ENCODE measurements around the gene OR9Q2.
"Not testable (repeated sequence)": the region's sequence is repeated elsewhere in the genome, so short reads cannot be mapped to it uniquely, and the experiment has no call there.

Gene OR9Q2, protein sequence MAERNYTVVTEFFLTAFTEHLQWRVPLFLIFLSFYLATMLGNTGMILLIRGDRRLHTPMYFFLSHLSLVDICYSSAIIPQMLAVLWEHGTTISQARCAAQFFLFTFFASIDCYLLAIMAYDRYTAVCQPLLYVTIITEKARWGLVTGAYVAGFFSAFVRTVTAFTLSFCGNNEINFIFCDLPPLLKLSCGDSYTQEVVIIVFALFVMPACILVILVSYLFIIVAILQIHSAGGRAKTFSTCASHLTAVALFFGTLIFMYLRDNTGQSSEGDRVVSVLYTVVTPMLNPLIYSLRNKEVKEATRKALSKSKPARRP

DNA sequence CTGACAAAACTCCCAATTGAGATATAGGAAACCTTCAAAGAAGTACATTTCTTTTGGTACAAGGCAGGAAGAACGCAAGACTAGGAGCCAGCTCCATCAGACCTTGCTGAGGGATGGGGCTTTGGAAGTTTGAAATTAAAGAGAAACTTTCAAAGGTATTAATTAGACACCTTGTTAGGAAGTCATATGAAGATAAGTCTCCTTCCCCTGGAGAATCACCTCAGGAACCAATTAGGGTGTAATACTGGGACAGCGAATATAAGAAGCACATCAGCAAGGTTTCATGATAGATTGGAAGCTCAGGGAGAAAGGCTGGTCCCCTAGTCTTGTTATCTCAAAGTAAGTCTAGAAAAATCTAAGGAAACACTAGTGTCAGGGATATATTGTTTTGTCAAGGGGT, at the start of gene OR9Q2:
TSS of gene OR9Q2 (plus strand) at position 301 of the 400 bp plus-strand sequence. CDS start 1,421 bp downstream, outside the sequence.
- no peak for DNase-seq (ENCODE audit: low read depth in 2 of 2)

DNA sequence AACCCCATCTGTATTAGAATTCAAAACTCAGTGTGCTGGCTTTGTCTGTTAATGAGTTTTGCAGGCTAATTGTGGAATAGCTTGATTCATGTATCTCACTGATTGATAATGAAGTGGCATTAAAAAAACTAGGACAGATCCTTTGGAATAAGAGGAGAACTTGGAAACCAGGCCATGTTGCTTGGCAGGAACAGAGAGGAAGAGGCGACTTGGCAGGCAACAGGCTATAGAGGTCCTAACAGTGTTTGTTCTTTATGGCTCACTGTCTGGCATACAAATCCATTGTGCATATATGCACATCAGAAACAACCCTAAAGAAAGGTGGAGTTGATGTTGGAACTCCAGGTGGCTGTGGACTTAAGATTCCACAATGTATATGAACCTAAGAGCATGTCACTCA, 46.1 kb upstream of the OR9Q2 start:
- no peak for DNase-seq (ENCODE audit: low read depth in 2 of 2)

DNA sequence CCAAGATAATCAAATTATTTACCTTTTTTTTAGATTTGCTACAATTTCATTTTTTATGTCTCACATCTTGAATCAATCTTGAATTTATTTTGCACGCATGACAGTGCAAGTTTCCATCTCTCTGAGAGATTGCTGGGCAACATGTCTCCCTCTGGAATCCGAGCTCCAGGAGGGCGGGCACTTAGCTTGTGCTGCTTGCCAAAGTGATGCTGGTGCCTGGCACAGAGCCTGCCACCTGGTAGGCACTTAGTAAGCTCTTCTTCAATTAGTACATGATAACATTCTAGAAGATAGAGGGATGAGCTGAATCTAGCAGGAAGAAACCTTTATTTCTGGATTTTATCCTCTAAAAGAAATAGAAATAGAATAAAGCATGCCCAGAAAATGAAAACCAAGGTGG, 36.1 kb upstream of the OR9Q2 start:
- DNase-seq (ENCODE audit: low read depth in 2 of 2), result no peak

DNA sequence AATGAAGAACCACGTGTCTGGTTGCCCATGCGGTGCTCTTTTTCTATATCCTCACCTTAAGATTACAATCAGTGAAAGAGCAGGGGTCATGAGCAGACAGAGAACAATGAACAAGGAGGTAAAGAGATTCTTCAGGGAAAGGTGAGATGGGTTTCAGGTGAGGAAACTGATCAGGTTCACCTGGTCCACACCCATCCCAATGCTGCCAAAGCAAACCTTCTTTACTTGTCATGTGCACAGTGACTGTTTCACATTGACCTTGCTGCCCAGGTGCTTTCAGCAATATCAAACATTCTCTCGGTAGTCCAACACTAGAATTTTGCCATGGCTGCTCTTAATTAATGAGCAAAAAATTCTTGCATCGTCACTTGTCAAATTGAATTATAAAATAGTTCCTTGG, 24.5 kb upstream of the OR9Q2 start:
- DNase-seq (ENCODE audit: low read depth in 2 of 2), result no peak

- DNase-seq (ENCODE audit: low read depth in 2 of 2), result no peak
These were observed 23.9 kb upstream of the OR9Q2 start for GRCh38 chr11:58164990-58165389.

- DNase-seq (ENCODE audit: low read depth in 2 of 2), result no peak
These were observed 23.3 kb upstream of the OR9Q2 start for GRCh38 chr11:58165504-58166106.

DNA sequence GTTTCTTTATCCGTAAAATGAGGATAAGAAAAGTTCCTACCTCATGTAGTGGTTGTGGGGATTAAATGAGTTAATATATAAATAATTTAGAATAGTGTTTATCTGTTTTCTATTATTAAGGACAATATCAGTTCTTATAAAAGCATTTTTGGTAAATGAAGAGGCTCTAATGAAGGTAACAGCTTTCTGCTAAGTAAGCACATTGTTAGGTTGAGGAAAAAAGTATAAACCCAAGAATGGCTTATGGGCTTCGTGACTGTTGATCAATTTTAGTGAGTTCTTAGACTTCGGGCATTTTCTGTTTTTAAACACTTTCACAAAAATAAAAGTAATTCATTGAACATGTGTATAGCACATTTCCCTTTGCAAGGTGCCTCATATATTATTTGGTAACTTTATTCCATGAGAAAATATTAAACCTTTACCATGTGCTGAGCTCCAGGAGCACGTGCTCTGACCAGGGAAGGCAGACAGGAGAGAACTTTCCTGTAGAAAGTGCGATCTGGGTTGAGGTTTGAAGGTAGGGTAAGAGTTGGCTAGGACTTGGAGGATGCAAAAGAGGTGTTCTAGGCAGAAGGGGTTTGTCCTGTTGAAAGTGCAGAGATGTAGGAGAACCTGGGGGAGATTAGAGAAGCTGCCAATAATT, 11.3 kb upstream of the OR9Q2 start:
- DNase-seq (ENCODE audit: low read depth in 2 of 2), result no peak

DNA sequence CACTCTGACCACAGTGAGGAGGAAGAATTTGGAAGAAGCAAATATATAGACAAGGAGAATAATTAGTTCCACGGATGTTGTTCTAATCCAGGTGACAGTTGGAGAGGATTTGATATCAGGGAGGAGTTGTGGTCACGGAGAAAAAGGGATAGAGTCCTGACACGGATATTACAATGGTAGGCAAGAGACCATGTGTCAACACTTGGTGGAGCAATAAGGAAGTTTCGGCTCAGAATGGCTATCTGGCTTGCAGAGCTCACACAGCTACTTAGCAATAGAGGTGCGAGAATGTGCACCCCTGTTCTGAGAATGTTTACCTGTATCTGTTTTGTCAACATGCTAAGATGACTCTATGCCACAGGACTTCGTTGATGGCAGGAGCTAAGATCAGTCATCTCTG, 10.4 kb upstream of the OR9Q2 start:
- no peak for DNase-seq (ENCODE audit: low read depth in 2 of 2)

DNA sequence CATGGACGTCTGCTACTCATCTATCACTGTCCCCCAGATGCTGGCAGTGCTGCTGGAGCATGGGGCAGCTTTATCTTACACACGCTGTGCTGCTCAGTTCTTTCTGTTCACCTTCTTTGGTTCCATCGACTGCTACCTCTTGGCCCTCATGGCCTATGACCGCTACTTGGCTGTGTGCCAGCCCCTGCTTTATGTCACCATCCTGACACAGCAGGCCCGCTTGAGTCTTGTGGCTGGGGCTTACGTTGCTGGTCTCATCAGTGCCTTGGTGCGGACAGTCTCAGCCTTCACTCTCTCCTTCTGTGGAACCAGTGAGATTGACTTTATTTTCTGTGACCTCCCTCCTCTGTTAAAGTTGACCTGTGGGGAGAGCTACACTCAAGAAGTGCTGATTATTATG, 9.2 kb upstream of the OR9Q2 start:
- DNase-seq (ENCODE audit: low read depth in 2 of 2), result no peak

- no peak for DNase-seq (ENCODE audit: low read depth in 2 of 2)
These were observed 1.9 kb upstream of the OR9Q2 start for GRCh38 chr11:58186938-58187337.

DNA sequence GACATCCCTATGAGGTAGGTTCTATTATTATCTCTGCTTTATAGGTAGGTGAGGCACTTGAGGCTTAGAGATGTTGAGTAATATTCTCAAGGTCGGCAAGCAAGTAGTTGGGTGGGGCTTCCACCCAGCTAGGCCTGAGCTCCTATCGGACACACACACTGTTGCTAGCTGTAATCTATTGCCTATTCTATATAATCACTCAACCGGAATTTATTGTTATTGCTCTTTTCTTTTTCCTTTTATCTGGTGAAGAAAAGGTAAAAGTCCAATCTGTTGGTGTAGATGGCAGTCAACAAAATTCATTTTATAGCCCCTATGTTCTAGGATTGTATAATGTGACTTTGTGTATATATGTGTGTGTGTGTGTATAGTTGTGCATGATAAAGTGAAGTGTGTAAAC, 3.4 kb downstream of the OR9Q2 start:
- DNase-seq (ENCODE audit: low read depth in 2 of 2), result no peak

GRCh38 chr11:58193391-58193790, 4.5 kb downstream of the OR9Q2 start:
- DNase-seq (ENCODE audit: low read depth in 2 of 2), result no peak

DNA sequence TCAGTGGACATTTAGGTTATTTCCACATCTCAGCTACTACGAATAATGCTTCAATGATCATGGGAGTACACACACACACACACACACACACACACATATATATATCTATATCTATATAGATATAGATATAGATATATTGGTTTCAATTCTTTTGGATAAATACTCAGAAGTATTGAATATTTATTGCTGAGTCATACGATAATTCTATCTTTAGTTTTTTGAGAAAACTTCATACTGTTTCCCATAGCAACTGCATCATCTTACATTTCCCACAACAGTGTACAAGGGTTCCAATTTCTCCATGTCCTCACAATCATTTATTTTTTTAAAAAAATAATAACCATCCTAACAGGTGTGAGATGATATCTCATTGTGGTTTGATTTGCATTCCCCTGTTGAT, 7.1 kb downstream of the OR9Q2 start:
- DNase-seq (ENCODE audit: low read depth in 2 of 2), result no peak

GRCh38 chr11:58199271-58199670, 10.4 kb downstream of the OR9Q2 start:
- DNase-seq (ENCODE audit: low read depth in 2 of 2), result no peak

- DNase-seq (ENCODE audit: low read depth in 2 of 2), result no peak
These were observed 15.2 kb downstream of the OR9Q2 start, which contains the start of gene OR1S2 for GRCh38 chr11:58204042-58204441. Gene OR1S2, minus strand, starts transcription at chr11:58204142. Its CDS starts 0 bp downstream, at chr11:58204142.

GRCh38 chr11:58212420-58212819, 23.6 kb downstream of the OR9Q2 start, which contains the start of gene OR1S1:
Gene OR1S1, plus strand, starts transcription at chr11:58212720.
- DNase-seq (ENCODE audit: low read depth in 2 of 2), result not testable (repeated sequence)

- DNase-seq (ENCODE audit: low read depth in 2 of 2), result no peak
These were observed 27.6 kb downstream of the OR9Q2 start for GRCh38 chr11:58216476-58216875.

DNA sequence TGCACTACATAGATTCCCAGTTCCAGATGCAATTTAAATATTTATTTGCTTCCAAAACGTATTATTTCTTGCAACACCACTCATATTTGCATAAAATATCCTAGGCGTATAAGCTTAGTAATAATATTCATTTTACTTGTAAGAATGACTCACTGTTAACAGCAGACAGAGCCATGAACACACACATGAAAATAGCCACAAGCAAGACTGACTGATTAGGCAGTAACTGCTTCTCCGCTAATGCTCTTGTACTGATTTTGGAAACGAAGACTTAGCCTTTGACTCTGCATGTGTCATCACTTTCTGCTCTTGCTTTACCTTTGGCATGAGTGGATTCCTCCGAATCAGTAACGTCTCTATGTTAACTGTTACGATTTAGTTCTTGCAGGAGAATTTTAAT, 33.9 kb downstream of the OR9Q2 start:
- no peak for DNase-seq (ENCODE audit: low read depth in 2 of 2)

GRCh38 chr11:58227956-58228615, 39.2 kb downstream of the OR9Q2 start:
- DNase-seq (ENCODE audit: low read depth in 2 of 2), result no peak

Measured in stimulated activated CD8-positive, alpha-beta memory T cell treated with anti-CD3 and anti-CD28 coated beads, Interleukin-7, amount 100 ng/mL, for 4 hours (primary cell).